ENCODE data around the gene SH2D2A. TPM values are rescaled to one million over a fixed set of nuclear protein-coding genes. Genes with fewer than 3 reads are reported as not detected.

SH2D2A gene
- total and polyA plus RNA-seq, 9 of the 15 experiments (the other 6 are each of a cell fraction or from before 2014, with no cell fraction given): 0.89 to 33.6 (median 6.9) TPM

DNA sequence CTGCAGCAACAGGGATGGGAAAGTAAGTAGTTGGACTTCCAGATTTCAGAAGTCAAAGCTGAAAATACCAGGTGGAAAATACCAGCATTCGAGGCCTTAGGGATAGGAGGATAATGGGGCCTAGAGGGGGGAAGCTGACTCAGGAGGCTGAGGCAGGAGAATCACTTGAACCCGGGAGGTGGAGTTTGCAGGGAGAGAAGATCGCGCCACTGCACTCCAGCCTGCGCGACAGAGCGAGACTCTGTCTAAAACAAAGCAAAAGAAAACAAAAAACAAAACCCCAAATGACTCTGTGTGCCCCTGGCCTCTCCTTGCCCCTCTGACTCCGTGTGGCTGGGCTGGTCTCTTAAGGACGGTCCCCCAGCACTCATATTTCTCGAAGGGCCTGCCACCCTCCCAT, 3.4 kb downstream of the SH2D2A start (continued):
- TF ChIP-seq MYBL2 (IDR thresholded peaks at IDR 0.05; ENCODE audit: low read depth) (no peak), MYBL2 (CRISPR knock-in tag; IDR thresholded peaks at IDR 0.05; ENCODE audit: borderline replicate concordance) (no peak), TRIM24 (IDR thresholded peaks at IDR 0.05) (no peak), CHD4 (IDR thresholded peaks at IDR 0.05; ENCODE audit: insufficient read depth, insufficient replicate concordance, low read depth, low read length, poor library complexity, severe bottlenecking) (peak; percentile 19), ZNF778 (CRISPR knock-in tag; IDR thresholded peaks at IDR 0.05) (no peak), ZNF143 (CRISPR knock-in tag; IDR thresholded peaks at IDR 0.05) (0 out of 2 replicates have a peak, but pooled peaks have one; percentile 33), CHD1 (IDR thresholded peaks at IDR 0.05; ENCODE audit: low read length) (peak; percentile 39), SRSF9 (IDR thresholded peaks at IDR 0.05; ENCODE audit: borderline replicate concordance, low read depth, low read length) (no peak), FOXA1 (IDR thresholded peaks at IDR 0.05; ENCODE audit: borderline replicate concordance) (no peak)

DNA sequence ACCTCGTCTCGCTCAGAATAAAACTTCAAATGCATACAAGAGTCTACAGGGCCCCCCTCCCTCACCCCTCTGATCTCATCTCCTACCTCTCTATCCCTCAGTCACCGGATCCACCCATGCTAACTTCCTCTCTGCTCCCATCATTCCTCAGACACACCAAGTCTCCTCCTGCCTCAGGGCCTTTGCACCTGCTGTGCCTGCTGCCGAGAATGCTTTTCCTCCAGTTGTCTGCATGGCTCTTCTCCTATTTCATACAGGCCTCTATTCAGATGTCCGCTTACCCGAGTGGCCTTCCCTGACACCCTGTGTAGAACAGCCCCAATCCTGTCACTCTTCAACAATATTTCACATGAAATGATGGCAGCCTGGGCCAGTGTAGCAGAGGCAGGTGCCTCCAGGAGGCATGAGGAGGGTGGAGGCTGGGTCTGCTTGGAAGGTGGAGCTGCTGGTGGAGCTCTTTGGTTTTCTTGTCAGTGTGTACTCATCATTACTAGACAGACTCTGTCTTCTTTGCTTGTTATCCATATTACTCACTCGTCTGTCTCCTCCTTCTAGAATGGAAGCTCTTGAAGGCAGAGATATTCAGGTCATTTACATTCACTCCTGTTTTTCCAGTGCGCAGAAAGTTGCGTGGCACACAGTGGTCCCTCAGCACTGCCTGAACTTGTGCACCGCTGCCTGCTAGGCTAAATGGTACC, 4.2 kb downstream of the SH2D2A start:
- H2AFZ ChIP-seq (ENCODE audit: low read depth, low read length): no peak overlapping the region
- peaks cover 59 to 65% of the 10 kb centered on the region in 2 experiments for H3K4me1 ChIP-seq (replicated peaks in 1 of 2; ENCODE audit: control insufficient read depth in 2 of 2, insufficient read depth in 2 of 2, low read length in 2 of 2)
- H4K20me1 ChIP-seq (replicated peaks; ENCODE audit: control insufficient read depth, insufficient read depth, low read length): no peaks in the 10 kb centered on the region
- peak overlapping the region; percentile 83 to 96; a peak in 3 of 4 replicates for H3K9ac ChIP-seq (ENCODE audit: insufficient read depth in 1 of 2, low read depth in 2 of 2, low read length in 2 of 2)
- peaks cover 22% of the 10 kb centered on the region for H3K79me2 ChIP-seq (ENCODE audit: control insufficient read depth, insufficient read depth, low read length)
- H3K9me3 ChIP-seq (replicated peaks; ENCODE audit: control insufficient read depth, insufficient read depth, low read depth, low read length): no peaks in the 10 kb centered on the region
- peak overlapping the region; percentile 86; the same call in 1 of the 3 replicates for H3K27ac ChIP-seq (ENCODE audit: extremely low read depth, low read depth, low read length)
- no peaks in the 10 kb centered on the region for H3K9me1 ChIP-seq (ENCODE audit: control insufficient read depth, insufficient read depth, low read length)
- DNase-seq (ENCODE audit: extremely low read depth in 1 of 4, low spot score in 3 of 4): no peak
- H3K4me3 ChIP-seq: no peak overlapping the region; the same call in 1 of the 2 replicates
- no TSS peak for BruUV-seq (replicated peaks)
- CTCF ChIA-PET (ENCODE audit: low intra/inter-chr PET ratio): no interaction called here
- H3K4me2 ChIP-seq (ENCODE audit: insufficient read depth, low read length): peak overlapping the region; percentile 83
- in situ Hi-C loops (cut with MboI) (no loop called here), intact Hi-C loops (cut with micrococcal nuclease) (no loop called here)
- WGBS (ENCODE audit: insufficient coverage, low coverage, missing lambda C conversion rate): 86% methylated on average over 10 of the region's 10 CpGs
- FAIRE-seq: no peak
- H3K27me3 ChIP-seq (ENCODE audit: control insufficient read depth in 2 of 2, insufficient read depth in 2 of 2, low read length in 2 of 2): no peaks in the 10 kb centered on the region
- POLR2A ChIA-PET: interaction anchor here (0.6 to 1.1 kb wide), 2 partner anchors 46 to 202 kb away, joined by 3 read pairs; no protein-coding TSS in a partner anchor
- ATAC-seq: no peak
- peaks cover 20% of the 10 kb centered on the region; the same call in 2 of the 3 replicates for H3K36me3 ChIP-seq (ENCODE audit: control insufficient read depth, insufficient read depth, low read length)
- TF ChIP-seq, protein P1, sequence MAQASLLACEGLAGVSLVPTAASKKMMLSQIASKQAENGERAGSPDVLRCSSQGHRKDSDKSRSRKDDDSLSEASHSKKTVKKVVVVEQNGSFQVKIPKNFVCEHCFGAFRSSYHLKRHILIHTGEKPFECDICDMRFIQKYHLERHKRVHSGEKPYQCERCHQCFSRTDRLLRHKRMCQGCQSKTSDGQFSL (CRISPR knock-in tag; IDR thresholded peaks at IDR 0.05): 0 out of 2 replicates have a peak, but pooled peaks have one; percentile 34
- TF ChIP-seq, protein P1 (tag; IDR thresholded peaks at IDR 0.05): no peak
- TF ChIP-seq ZNF561 (CRISPR knock-in tag; conservative IDR thresholded peaks at IDR 0.05) (no peak), KDM1A (IDR thresholded peaks at IDR 0.05) (peak; percentile 37 to 47; a peak in 2 of 4 replicates), BHLHE40 (IDR thresholded peaks at IDR 0.05; ENCODE audit: low read length) (no peak), SMARCA5 (IDR thresholded peaks at IDR 0.05) (peak; percentile 66; the same call in 1 of the 2 replicates), NR3C1 (CRISPR knock-in tag; IDR thresholded peaks at IDR 0.05) (no peak), JUN (IDR thresholded peaks at IDR 0.05; ENCODE audit: borderline replicate concordance, low read depth, low read length) (no peak), JUN (CRISPR knock-in tag; IDR thresholded peaks at IDR 0.05; ENCODE audit: borderline replicate concordance) (no peak)
- TF ChIP-seq, protein P2, sequence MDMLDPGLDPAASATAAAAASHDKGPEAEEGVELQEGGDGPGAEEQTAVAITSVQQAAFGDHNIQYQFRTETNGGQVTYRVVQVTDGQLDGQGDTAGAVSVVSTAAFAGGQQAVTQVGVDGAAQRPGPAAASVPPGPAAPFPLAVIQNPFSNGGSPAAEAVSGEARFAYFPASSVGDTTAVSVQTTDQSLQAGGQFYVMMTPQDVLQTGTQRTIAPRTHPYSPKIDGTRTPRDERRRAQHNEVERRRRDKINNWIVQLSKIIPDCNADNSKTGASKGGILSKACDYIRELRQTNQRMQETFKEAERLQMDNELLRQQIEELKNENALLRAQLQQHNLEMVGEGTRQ (CRISPR knock-in tag; IDR thresholded peaks at IDR 0.05): 0 out of 2 replicates have a peak, but pooled peaks have one; percentile 18

Data from K562 (cell line).